DND-41 (cell line): ENCODE data around the gene MCC.

Source experiments
- ATAC-seq: fragments of 200-7000 bp; cut with Tn5 transposase; 3 replicates; pipeline ENCODE4 v1.9.1; 2021; ENCODE audit warnings: low read depth; ENCODE audit not compliant: insufficient read depth
- DNase-seq: peaks from one replicate; pipeline ENCODE4 v3.0.0-alpha.2; 2020
- H2AFZ ChIP-seq: 2 replicates; pipeline ENCODE4 v1.6.0; 2012; ENCODE audit warnings: low read depth, low read length
- H3K27ac ChIP-seq: 2 replicates; pipeline ENCODE4 v1.5.1; 2012; ENCODE audit warnings: low read length, inconsistent platforms
- H3K27me3 ChIP-seq: fragments of 200-600 bp; sonication (generic); 2 replicates; pipeline ENCODE4 v1.6.0; 2012; ENCODE audit warnings: low read length, mild to moderate bottlenecking, inconsistent platforms; ENCODE audit not compliant: insufficient read depth, poor library complexity
- H3K36me3 ChIP-seq: 2 replicates; pipeline ENCODE4 v1.5.1; 2012; ENCODE audit warnings: low read length, inconsistent platforms; ENCODE audit not compliant: insufficient read depth
- H3K4me1 ChIP-seq: 2 replicates; pipeline ENCODE4 v1.5.1; 2012; ENCODE audit warnings: mild to moderate bottlenecking, low read length; ENCODE audit not compliant: insufficient read depth
- H3K4me2 ChIP-seq: 2 replicates; pipeline ENCODE4 v1.6.0; 2012; ENCODE audit warnings: mild to moderate bottlenecking, moderate library complexity, low read length, inconsistent platforms; ENCODE audit not compliant: insufficient read depth
- H3K4me3 ChIP-seq, 2 experiments: fragments of 200-600 bp in 1 of 2; shearing (Covaris generic) in 1 of 2; 2 replicates each; pipeline ENCODE4 v1.5.1; 2012 to 2016; ENCODE audit warnings: inconsistent platforms in 2 of 2, low read length in 2 of 2, mild to moderate bottlenecking in 2 of 2, low read depth in 1 of 2, moderate library complexity in 1 of 2
- H3K79me2 ChIP-seq: 2 replicates; pipeline ENCODE4 v1.6.0; 2012; ENCODE audit warnings: low read length, inconsistent platforms; ENCODE audit not compliant: insufficient read depth
- H3K9ac ChIP-seq: 2 replicates; pipeline ENCODE4 v1.6.0; 2012; ENCODE audit warnings: low read depth, mild to moderate bottlenecking, inconsistent platforms, low read length, moderate library complexity
- H3K9me3 ChIP-seq: 2 replicates; pipeline ENCODE4 v1.5.1; 2012; ENCODE audit warnings: low read length, moderate library complexity, mild to moderate bottlenecking, inconsistent platforms; ENCODE audit not compliant: insufficient read depth, severe bottlenecking
- H4K20me1 ChIP-seq: 2 replicates; pipeline ENCODE4 v1.6.0; 2012; ENCODE audit warnings: low read length; ENCODE audit not compliant: insufficient read depth
- EZH2 ChIP-seq: IDR thresholded peaks from 3 replicates; pipeline ENCODE4 v1.6.1; 2012; ENCODE audit warnings: borderline replicate concordance, low read depth, mild to moderate bottlenecking, moderate library complexity, low read length, inconsistent platforms; ENCODE audit not compliant: severe bottlenecking
- TF ChIP-seq, protein P1 (sequence below): IDR thresholded peaks from 2 replicates; pipeline ENCODE4 v1.5.1; 2012; ENCODE audit warnings: borderline replicate concordance, low read length, moderate library complexity, mild to moderate bottlenecking; ENCODE audit not compliant: poor library complexity, severe bottlenecking; ENCODE audit errors: extremely low read depth

Gene MCC

DNA sequence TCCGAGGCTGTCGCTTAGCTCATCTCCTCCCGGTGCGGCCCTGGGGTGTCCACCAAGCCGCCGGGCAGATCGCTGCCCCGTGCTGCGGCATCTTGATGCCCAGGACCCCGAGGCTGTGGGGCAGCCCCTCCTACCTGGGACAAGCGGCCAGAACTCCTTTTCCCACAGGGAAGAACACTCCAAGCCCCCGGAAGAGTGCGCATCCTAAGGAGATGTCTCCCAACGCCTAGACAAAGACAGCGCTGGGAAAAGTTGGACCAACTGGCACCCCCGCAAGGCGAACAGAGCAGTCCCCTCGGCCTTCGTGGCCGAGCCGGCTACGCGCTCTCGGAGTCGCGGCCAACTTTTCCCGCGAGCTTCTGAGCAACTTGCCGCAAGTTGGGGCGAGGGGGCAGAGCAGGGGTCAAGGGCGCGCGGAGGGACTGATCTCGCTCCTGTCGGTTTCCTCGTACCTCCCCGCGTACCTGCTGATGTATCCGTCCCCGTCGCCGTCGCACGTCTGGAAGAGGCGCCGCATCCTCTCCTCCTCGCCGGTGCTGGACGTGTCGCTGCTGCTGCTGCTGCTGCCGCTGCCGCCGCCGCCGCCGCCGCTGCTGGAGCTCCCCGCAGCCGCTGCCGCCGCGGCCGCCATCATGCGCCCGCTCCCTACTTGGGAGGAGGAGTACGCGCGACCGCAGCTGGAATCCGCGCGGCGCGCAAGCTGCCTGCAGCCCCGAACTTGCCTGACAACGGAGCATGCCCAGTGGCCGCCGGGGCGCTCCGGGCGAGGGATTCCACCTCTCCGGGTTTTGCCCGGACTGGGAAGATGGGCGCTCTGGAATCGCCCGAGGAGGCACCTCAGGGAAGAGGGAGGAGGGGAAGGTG is at the start of gene MCC:
Gene MCC, minus strand, starts transcription at position 673 of the 864 bp plus-strand sequence.
- peaks cover 12% of the 10 kb centered on the region for H3K9me3 ChIP-seq
- H3K9ac ChIP-seq, result no peak within 1 kb of the TSS
- DNase-seq (no peak), ATAC-seq (no peak)
- no peaks in the 10 kb centered on the region for H4K20me1 ChIP-seq
- H3K27ac ChIP-seq, result no peak within 1 kb of the TSS
- H3K36me3 ChIP-seq, result no peaks in the 10 kb centered on the region
- H3K4me3 ChIP-seq, result no peak within 1 kb of the TSS
- H3K4me2 ChIP-seq, result no peak within 1 kb of the TSS
- peaks cover 12% of the 10 kb centered on the region for H3K4me1 ChIP-seq
- TF ChIP-seq, protein P1, sequence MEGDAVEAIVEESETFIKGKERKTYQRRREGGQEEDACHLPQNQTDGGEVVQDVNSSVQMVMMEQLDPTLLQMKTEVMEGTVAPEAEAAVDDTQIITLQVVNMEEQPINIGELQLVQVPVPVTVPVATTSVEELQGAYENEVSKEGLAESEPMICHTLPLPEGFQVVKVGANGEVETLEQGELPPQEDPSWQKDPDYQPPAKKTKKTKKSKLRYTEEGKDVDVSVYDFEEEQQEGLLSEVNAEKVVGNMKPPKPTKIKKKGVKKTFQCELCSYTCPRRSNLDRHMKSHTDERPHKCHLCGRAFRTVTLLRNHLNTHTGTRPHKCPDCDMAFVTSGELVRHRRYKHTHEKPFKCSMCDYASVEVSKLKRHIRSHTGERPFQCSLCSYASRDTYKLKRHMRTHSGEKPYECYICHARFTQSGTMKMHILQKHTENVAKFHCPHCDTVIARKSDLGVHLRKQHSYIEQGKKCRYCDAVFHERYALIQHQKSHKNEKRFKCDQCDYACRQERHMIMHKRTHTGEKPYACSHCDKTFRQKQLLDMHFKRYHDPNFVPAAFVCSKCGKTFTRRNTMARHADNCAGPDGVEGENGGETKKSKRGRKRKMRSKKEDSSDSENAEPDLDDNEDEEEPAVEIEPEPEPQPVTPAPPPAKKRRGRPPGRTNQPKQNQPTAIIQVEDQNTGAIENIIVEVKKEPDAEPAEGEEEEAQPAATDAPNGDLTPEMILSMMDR, result no peak
- TF ChIP-seq EZH2, result no peak
- no peaks in the 10 kb centered on the region for H3K79me2 ChIP-seq
- H2AFZ ChIP-seq, result no peak within 1 kb of the TSS
- no peaks in the 10 kb centered on the region for H3K27me3 ChIP-seq

DNA sequence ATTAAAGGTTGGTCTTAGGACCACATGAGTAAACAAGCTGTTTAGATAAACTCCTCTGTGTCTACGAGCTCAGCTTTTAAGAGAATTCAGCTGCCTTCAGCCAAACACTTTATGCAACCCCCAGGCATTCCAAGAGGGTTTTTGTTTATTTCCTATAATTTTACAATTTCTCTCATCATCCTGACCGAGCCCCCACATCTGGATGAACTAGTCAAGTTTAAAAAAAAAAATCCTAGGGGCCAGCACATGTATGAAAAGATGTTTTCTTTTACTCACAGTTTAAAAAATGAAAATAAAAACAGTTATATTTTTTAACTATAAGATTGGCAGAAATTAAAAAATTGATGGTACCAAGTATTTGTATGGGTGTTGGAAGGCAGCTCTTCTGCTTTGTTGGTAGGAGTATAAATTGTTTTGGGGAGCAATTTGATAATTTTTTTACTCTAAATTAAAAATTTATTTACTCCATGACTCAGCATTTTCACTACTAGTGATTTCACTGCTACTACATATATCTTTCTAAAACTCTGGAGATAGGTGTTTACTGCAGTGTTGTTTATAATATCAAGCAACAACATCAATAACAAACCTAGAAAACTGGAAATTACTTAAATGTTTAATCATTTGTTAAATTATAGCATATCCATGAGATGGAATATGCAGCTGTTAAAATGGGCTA is 43.4 kb upstream of the MCC start:
- peaks cover 33% of the 10 kb centered on the region for H3K79me2 ChIP-seq
- no peak overlapping the region for H3K4me3 ChIP-seq
- H3K4me2 ChIP-seq, result no peak overlapping the region
- H3K9ac ChIP-seq, result no peak overlapping the region
- no peaks in the 10 kb centered on the region for H3K27me3 ChIP-seq
- H3K4me1 ChIP-seq, result no peaks in the 10 kb centered on the region
- peaks cover 80% of the 10 kb centered on the region for H3K36me3 ChIP-seq
- no peak overlapping the region for H2AFZ ChIP-seq
- ATAC-seq, result no peak
- no peak overlapping the region for H3K27ac ChIP-seq
- TF ChIP-seq EZH2, result no peak
- TF ChIP-seq, protein P1, result no peak
- no peaks in the 10 kb centered on the region for H4K20me1 ChIP-seq
- H3K9me3 ChIP-seq, result peaks cover 29% of the 10 kb centered on the region
- no peak for DNase-seq

DNA sequence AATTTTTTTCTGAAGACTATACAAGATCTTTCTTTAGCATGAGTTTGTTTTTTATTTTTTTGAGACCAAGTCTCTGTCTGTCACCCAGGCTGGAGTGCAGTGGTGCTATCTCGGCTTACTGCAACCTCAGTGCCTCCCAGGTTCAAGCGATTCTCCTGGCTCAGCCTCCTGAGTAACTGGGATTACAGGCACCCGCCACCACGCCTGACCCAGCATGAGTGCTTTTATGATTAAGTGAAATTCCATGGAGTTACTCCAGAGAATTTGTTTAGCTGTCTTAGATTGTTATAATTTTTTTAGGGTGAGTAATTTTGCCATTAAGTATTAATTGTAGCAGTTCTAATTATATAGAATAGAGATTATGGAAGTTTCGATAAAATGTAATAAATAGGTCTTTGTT is 39.5 kb upstream of the MCC start:
- no peak overlapping the region for H3K27ac ChIP-seq
- peaks cover 65% of the 10 kb centered on the region for H3K79me2 ChIP-seq

More for the DNA sequence above, 39.5 kb upstream of the MCC start:
- Histone ChIP-seq H3K9me3 (peaks cover 29% of the 10 kb centered on the region), H3K4me3 (no peak overlapping the region), H3K4me1 (peaks cover 21% of the 10 kb centered on the region), H2AFZ (no peak overlapping the region), H4K20me1 (no peaks in the 10 kb centered on the region), H3K4me2 (no peak overlapping the region), H3K9ac (no peak overlapping the region), H3K36me3 (peaks cover 65% of the 10 kb centered on the region), H3K27me3 (no peaks in the 10 kb centered on the region)
- ATAC-seq (no peak), DNase-seq (no peak)
- TF ChIP-seq EZH2, result no peak
- TF ChIP-seq, protein P1, result no peak
